Esophagus muscularis mucosa (tissue), 3 donors: ENCODE results near the gene DDX5.

Source experiments
- POLR2A ChIP-seq: fragments of 450-650 bp; IDR thresholded peaks from one replicate; pipeline ENCODE4 v1.6.1; 2017; ENCODE audit warnings: antibody characterized with exemption, moderate library complexity, mild to moderate bottlenecking, low read depth
- TF ChIP-seq, protein P1 (sequence below), 3 experiments: fragments of 200-600 bp in 2 of 3; fragments of 450-650 bp in 1 of 3; sonication (generic) in 2 of 3; IDR thresholded peaks; one replicate each; pipeline ENCODE4 v1.5.1; 2017 to 2019; ENCODE audit warnings: antibody characterized with exemption in 3 of 3, mild to moderate bottlenecking in 2 of 3, moderate library complexity in 1 of 3

DNA sequence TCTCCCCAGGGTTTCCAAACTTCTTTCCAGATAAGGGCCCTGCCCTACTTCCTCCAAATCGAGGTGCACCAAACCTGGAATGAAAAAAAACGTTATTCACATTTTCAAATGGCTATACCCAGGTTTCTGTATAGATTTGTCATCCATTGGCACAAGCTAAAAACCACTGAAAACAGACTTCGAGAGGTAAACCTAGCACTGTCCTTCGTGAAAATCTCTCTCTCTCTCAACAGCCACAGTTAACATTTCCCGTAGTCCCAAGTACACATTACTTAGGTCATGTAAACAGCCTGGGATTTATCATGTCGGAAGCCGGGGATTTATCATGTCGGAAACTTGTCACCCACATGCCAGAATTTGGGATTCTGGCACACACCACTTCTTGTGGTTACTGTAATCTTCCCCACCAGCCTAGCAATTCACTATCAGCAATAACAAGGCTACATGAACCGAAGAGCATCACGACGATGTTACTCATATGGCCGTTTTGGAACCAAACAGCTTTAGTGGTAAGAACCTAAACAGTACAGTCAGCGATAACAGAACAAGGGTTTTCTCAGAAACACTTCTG is 1.2 kb downstream of the DDX5 start:
- TF ChIP-seq, protein P1, sequence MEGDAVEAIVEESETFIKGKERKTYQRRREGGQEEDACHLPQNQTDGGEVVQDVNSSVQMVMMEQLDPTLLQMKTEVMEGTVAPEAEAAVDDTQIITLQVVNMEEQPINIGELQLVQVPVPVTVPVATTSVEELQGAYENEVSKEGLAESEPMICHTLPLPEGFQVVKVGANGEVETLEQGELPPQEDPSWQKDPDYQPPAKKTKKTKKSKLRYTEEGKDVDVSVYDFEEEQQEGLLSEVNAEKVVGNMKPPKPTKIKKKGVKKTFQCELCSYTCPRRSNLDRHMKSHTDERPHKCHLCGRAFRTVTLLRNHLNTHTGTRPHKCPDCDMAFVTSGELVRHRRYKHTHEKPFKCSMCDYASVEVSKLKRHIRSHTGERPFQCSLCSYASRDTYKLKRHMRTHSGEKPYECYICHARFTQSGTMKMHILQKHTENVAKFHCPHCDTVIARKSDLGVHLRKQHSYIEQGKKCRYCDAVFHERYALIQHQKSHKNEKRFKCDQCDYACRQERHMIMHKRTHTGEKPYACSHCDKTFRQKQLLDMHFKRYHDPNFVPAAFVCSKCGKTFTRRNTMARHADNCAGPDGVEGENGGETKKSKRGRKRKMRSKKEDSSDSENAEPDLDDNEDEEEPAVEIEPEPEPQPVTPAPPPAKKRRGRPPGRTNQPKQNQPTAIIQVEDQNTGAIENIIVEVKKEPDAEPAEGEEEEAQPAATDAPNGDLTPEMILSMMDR (IDR thresholded peaks at IDR 0.05), result no peak
- TF ChIP-seq POLR2A, result no peak
